ENCODE results near the gene CALN1. TPM values are rescaled to one million over a fixed set of nuclear protein-coding genes. Genes with fewer than 3 reads are reported as not detected.

The CALN1 gene
- total and polyA plus RNA-seq, 4 donors: 0.14 to 0.84 (median 0.24) TPM

- no peaks in the 10 kb centered on the region for H3K9me3 ChIP-seq (ENCODE audit: control insufficient read depth in 4 of 4, low read length in 3 of 4)
- H3K4me1 ChIP-seq (ENCODE audit: control insufficient read depth in 4 of 4, insufficient read depth in 4 of 4, low read length in 3 of 4): no peaks in the 10 kb centered on the region
- no peaks in the 10 kb centered on the region for H3K27me3 ChIP-seq (ENCODE audit: control insufficient read depth in 4 of 4, insufficient read depth in 4 of 4, low read length in 3 of 4)
- H3K27ac ChIP-seq (ENCODE audit: low read depth in 1 of 2, low read length in 2 of 2): no peak overlapping the region
- H3K4me3 ChIP-seq (ENCODE audit: low read depth in 1 of 3, low read length in 3 of 3): no peak overlapping the region
- H3K36me3 ChIP-seq (ENCODE audit: control insufficient read depth in 4 of 4, insufficient read depth in 3 of 4, low read depth in 1 of 4, low read length in 3 of 4): no peaks in the 10 kb centered on the region
- WGBS: 90% methylated on average over 4 of the region's 4 CpGs
- no peak overlapping the region for H3K9ac ChIP-seq (ENCODE audit: low read depth in 1 of 2, low read length in 2 of 2)
- no peak for DNase-seq (ENCODE audit: low spot score)
- TF ChIP-seq RAD21 (IDR thresholded peaks at IDR 0.05) (no peak), ZBTB33 (IDR thresholded peaks at IDR 0.05) (no peak), NR2F2 (IDR thresholded peaks at IDR 0.05) (no peak), EGR1 (IDR thresholded peaks at IDR 0.05; ENCODE audit: low read depth in 2 of 2) (no peak), HNF4A (conservative IDR thresholded peaks at IDR 0.05) (no peak), TAF1 (conservative IDR thresholded peaks at IDR 0.05) (no peak), FOXA2 (IDR thresholded peaks at IDR 0.05) (no peak), YY1 (IDR thresholded peaks at IDR 0.05) (no peak)
- TF ChIP-seq, protein P1, sequence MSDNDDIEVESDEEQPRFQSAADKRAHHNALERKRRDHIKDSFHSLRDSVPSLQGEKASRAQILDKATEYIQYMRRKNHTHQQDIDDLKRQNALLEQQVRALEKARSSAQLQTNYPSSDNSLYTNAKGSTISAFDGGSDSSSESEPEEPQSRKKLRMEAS (IDR thresholded peaks at IDR 0.05): no peak
- TF ChIP-seq, protein P2, sequence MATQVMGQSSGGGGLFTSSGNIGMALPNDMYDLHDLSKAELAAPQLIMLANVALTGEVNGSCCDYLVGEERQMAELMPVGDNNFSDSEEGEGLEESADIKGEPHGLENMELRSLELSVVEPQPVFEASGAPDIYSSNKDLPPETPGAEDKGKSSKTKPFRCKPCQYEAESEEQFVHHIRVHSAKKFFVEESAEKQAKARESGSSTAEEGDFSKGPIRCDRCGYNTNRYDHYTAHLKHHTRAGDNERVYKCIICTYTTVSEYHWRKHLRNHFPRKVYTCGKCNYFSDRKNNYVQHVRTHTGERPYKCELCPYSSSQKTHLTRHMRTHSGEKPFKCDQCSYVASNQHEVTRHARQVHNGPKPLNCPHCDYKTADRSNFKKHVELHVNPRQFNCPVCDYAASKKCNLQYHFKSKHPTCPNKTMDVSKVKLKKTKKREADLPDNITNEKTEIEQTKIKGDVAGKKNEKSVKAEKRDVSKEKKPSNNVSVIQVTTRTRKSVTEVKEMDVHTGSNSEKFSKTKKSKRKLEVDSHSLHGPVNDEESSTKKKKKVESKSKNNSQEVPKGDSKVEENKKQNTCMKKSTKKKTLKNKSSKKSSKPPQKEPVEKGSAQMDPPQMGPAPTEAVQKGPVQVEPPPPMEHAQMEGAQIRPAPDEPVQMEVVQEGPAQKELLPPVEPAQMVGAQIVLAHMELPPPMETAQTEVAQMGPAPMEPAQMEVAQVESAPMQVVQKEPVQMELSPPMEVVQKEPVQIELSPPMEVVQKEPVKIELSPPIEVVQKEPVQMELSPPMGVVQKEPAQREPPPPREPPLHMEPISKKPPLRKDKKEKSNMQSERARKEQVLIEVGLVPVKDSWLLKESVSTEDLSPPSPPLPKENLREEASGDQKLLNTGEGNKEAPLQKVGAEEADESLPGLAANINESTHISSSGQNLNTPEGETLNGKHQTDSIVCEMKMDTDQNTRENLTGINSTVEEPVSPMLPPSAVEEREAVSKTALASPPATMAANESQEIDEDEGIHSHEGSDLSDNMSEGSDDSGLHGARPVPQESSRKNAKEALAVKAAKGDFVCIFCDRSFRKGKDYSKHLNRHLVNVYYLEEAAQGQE (IDR thresholded peaks at IDR 0.05): no peak
Observed at GRCh38 chr7:71904484-71904883, 507.7 kb downstream of the CALN1 start.

DNA sequence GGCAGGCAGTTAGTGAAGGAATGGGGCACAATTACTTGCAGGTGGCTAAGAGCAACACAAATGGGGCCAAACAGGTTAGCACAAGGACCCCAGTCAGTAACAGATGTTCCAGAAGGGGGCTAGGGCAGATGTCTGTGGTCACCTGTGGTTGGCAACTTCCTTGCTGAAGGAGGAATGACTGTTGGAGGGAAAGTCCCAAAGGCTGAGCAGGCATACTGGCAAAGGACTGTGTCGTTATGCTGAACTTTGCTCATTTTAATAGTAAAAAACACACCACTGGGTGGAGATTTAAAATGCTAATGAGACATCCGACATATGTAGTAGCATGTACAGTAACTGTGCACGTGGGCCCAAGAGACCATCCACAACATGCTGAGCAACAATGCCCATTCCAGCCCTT, 511.6 kb downstream of the CALN1 start:
- no peaks in the 10 kb centered on the region for H3K9me3 ChIP-seq (ENCODE audit: control insufficient read depth in 4 of 4, low read length in 3 of 4)
- WGBS: 59% methylated on average over 3 of the region's 3 CpGs
- H3K27me3 ChIP-seq (ENCODE audit: control insufficient read depth in 4 of 4, insufficient read depth in 4 of 4, low read length in 3 of 4): no peaks in the 10 kb centered on the region
- H3K4me1 ChIP-seq (ENCODE audit: control insufficient read depth in 4 of 4, insufficient read depth in 4 of 4, low read length in 3 of 4): no peaks in the 10 kb centered on the region
- H3K9ac ChIP-seq (ENCODE audit: low read depth in 1 of 2, low read length in 2 of 2): no peak overlapping the region
- DNase-seq (ENCODE audit: low spot score): no peak
- H3K27ac ChIP-seq (ENCODE audit: low read depth in 1 of 2, low read length in 2 of 2): no peak overlapping the region
- no peaks in the 10 kb centered on the region for H3K36me3 ChIP-seq (ENCODE audit: control insufficient read depth in 4 of 4, insufficient read depth in 3 of 4, low read depth in 1 of 4, low read length in 3 of 4)
- no peak for TF ChIP-seq JUND (IDR thresholded peaks at IDR 0.05)
- TF ChIP-seq FOXA1 (IDR thresholded peaks at IDR 0.05): no peak
- TF ChIP-seq HNF4A (conservative IDR thresholded peaks at IDR 0.05): no peak
- no peak for TF ChIP-seq CTCF (IDR thresholded peaks at IDR 0.05; ENCODE audit: low read depth, low read length, missing input control)
- no peak for TF ChIP-seq GABPA (IDR thresholded peaks at IDR 0.05 in 1 of 2, conservative IDR thresholded peaks at IDR 0.05 in 1 of 2)
- no peak for TF ChIP-seq RAD21 (IDR thresholded peaks at IDR 0.05)
- no peak for TF ChIP-seq FOXA2 (IDR thresholded peaks at IDR 0.05)
- no peak for TF ChIP-seq NR2F2 (IDR thresholded peaks at IDR 0.05)
- no peak for TF ChIP-seq SP1 (IDR thresholded peaks at IDR 0.05)
- TF ChIP-seq YY1 (IDR thresholded peaks at IDR 0.05): no peak
- TF ChIP-seq EGR1 (IDR thresholded peaks at IDR 0.05; ENCODE audit: low read depth in 2 of 2): no peak
- TF ChIP-seq, protein P1 (IDR thresholded peaks at IDR 0.05): no peak
- TF ChIP-seq, protein P2 (IDR thresholded peaks at IDR 0.05): no peak
- no peak for TF ChIP-seq HNF4G (IDR thresholded peaks at IDR 0.05)
- H3K4me3 ChIP-seq (ENCODE audit: low read depth in 1 of 3, low read length in 3 of 3): no peak overlapping the region

Measured in liver (tissue), 9 donors.